ENCODE data around the gene PTPN14. TPM values are rescaled to one million over a fixed set of nuclear protein-coding genes. Genes with fewer than 3 reads are reported as not detected.

PTPN14 gene
- total RNA-seq, 1 experiment from 2014 or later: 243 TPM

- Mint-ChIP-seq H3K36me3 (ENCODE audit: insufficient read depth, unreplicated experiment) (peaks cover 53% of the 10 kb centered on the region), H3K9me3 (ENCODE audit: unreplicated experiment) (no peaks in the 10 kb centered on the region), H3K27ac (ENCODE audit: low read depth, unreplicated experiment) (peak overlapping the region; percentile 65), H3K27me3 (ENCODE audit: insufficient read depth, unreplicated experiment) (no peaks in the 10 kb centered on the region), H3K4me1 (ENCODE audit: insufficient read depth, unreplicated experiment) (peaks cover 75% of the 10 kb centered on the region), H3K4me3 (ENCODE audit: unreplicated experiment) (no peak overlapping the region)
- peak; percentile 40 for DNase-seq (ENCODE audit: unreplicated experiment)
- BruUV-seq (replicated peaks): no TSS peak
- intact Hi-C loops (cut with micrococcal nuclease): no loop called here
- TF ChIP-seq, protein P1, sequence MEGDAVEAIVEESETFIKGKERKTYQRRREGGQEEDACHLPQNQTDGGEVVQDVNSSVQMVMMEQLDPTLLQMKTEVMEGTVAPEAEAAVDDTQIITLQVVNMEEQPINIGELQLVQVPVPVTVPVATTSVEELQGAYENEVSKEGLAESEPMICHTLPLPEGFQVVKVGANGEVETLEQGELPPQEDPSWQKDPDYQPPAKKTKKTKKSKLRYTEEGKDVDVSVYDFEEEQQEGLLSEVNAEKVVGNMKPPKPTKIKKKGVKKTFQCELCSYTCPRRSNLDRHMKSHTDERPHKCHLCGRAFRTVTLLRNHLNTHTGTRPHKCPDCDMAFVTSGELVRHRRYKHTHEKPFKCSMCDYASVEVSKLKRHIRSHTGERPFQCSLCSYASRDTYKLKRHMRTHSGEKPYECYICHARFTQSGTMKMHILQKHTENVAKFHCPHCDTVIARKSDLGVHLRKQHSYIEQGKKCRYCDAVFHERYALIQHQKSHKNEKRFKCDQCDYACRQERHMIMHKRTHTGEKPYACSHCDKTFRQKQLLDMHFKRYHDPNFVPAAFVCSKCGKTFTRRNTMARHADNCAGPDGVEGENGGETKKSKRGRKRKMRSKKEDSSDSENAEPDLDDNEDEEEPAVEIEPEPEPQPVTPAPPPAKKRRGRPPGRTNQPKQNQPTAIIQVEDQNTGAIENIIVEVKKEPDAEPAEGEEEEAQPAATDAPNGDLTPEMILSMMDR (IDR thresholded peaks at IDR 0.05; ENCODE audit: unreplicated experiment): no peak
- ChIA-PET POLR2A (interaction anchor here (0.6 to 30.6 kb wide), 21 partner anchors 8 to 159 kb away, joined by 3 to 881 read pairs (median 4); partner anchors contain the start of gene PTPN14), CTCF (interaction anchor here (0.6 to 8.2 kb wide), 10 partner anchors 10 to 1076 kb away, joined by 3 to 67 read pairs (median 6); partner anchors contain the start of gene PTPN14)
Measured at GRCh38 chr1:214451596-214451995, 99.8 kb downstream of the PTPN14 start.

- no TSS peak for BruUV-seq (replicated peaks)
- intact Hi-C loops (cut with micrococcal nuclease): no loop called here
- CTCF ChIA-PET: interaction anchor here (0.6 to 1.5 kb wide), 8 partner anchors 9 to 619 kb away, joined by 3 to 7 read pairs (median 3); partner anchors contain the start of gene PTPN14
Measured at GRCh38 chr1:214449371-214449770, 102.0 kb downstream of the PTPN14 start.

DNA sequence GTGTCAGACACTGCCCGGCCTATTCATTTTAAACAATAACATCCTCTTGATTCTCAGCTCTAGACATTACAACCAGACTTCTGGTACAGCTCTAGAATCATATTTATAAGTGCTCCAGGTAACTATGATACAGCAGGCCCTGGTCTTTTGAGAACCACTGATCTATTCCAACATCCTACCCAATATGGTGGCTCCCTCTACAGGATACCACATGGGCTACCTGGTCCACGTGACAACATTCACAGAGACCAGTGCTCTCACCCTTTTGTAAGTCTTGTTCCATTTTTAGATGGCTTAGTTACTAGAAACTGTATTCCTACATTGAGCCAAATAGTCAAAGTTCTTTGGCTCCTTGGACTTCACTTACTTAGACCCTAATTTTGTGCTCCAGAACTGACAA lies 102.9 kb downstream of the PTPN14 start:
- no peak for DNase-seq (ENCODE audit: unreplicated experiment)
- ChIA-PET POLR2A (interaction anchor here (0.6 to 15.7 kb wide), 8 partner anchors 8 to 451 kb away, joined by 3 to 843 read pairs (median 10); partner anchors contain the start of gene PTPN14), CTCF (interaction anchor here (0.6 to 1.5 kb wide), 7 partner anchors 8 to 210 kb away, joined by 3 to 7 read pairs (median 3); partner anchors contain the start of gene PTPN14)
- peak overlapping the region; percentile 30 for H3K4me3 Mint-ChIP-seq (ENCODE audit: unreplicated experiment)
- no peaks in the 10 kb centered on the region for H3K9me3 Mint-ChIP-seq (ENCODE audit: unreplicated experiment)
- no TSS peak for BruUV-seq (replicated peaks)
- peaks cover 51% of the 10 kb centered on the region for H3K36me3 Mint-ChIP-seq (ENCODE audit: insufficient read depth, unreplicated experiment)
- H3K27ac Mint-ChIP-seq (ENCODE audit: low read depth, unreplicated experiment): peak overlapping the region; percentile 66
- peaks cover 75% of the 10 kb centered on the region for H3K4me1 Mint-ChIP-seq (ENCODE audit: insufficient read depth, unreplicated experiment)
- H3K27me3 Mint-ChIP-seq (ENCODE audit: insufficient read depth, unreplicated experiment): no peaks in the 10 kb centered on the region
- TF ChIP-seq, protein P1 (IDR thresholded peaks at IDR 0.05; ENCODE audit: unreplicated experiment): peak; percentile 6
- intact Hi-C loops (cut with micrococcal nuclease): no loop called here

More at GRCh38 chr1:214449371-214449770, 102.0 kb downstream of the PTPN14 start:
- Mint-ChIP-seq H3K4me3 (ENCODE audit: unreplicated experiment) (no peak overlapping the region), H3K4me1 (ENCODE audit: insufficient read depth, unreplicated experiment) (peaks cover 76% of the 10 kb centered on the region), H3K27me3 (ENCODE audit: insufficient read depth, unreplicated experiment) (no peaks in the 10 kb centered on the region), H3K36me3 (ENCODE audit: insufficient read depth, unreplicated experiment) (peaks cover 45% of the 10 kb centered on the region), H3K27ac (ENCODE audit: low read depth, unreplicated experiment) (peak overlapping the region; percentile 66), H3K9me3 (ENCODE audit: unreplicated experiment) (no peaks in the 10 kb centered on the region)
- TF ChIP-seq, protein P1 (IDR thresholded peaks at IDR 0.05; ENCODE audit: unreplicated experiment): no peak
- POLR2A ChIA-PET: interaction anchor here (1.4 to 15.7 kb wide), 5 partner anchors 9 to 122 kb away, joined by 5 to 843 read pairs (median 307); partner anchors contain the start of gene PTPN14
- no peak for DNase-seq (ENCODE audit: unreplicated experiment)

DNA sequence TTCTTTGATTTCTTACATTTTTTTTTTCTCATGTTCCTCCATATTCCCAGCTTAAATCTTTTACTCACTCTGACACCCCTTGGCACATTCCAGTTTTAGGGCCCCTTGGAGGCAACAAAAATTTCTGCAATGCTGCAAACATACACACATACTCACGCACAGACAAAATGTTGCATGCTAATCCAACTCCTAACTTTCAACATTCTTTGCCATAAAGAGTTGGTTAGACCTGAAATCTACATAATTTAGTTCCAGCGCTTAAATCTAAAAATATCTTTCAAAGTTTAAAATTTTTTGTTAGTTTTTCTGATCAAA lies 103.9 kb downstream of the PTPN14 start:
- TF ChIP-seq, protein P1 (IDR thresholded peaks at IDR 0.05; ENCODE audit: unreplicated experiment): no peak
- H3K9me3 Mint-ChIP-seq (ENCODE audit: unreplicated experiment): no peaks in the 10 kb centered on the region
- BruUV-seq (replicated peaks): TSS peak; percentile 89
- POLR2A ChIA-PET: interaction anchor here (0.6 to 15.7 kb wide), 16 partner anchors 7 to 1121 kb away, joined by 3 to 843 read pairs (median 6); partner anchors contain the start of gene PTPN14
- intact Hi-C loops (cut with micrococcal nuclease): loop anchor here (1.0 to 2.0 kb wide), 4 partner anchors 8 to 103 kb away; partner anchors contain the start of gene PTPN14
- H3K27ac Mint-ChIP-seq (ENCODE audit: low read depth, unreplicated experiment): peak overlapping the region; percentile 81
- DNase-seq (ENCODE audit: unreplicated experiment): no peak
- H3K27me3 Mint-ChIP-seq (ENCODE audit: insufficient read depth, unreplicated experiment): no peaks in the 10 kb centered on the region
- CTCF ChIA-PET: interaction anchor here (0.5 to 1.3 kb wide), 6 partner anchors 17 to 670 kb away, joined by 3 to 5 read pairs (median 4); no protein-coding TSS in a partner anchor
- H3K4me3 Mint-ChIP-seq (ENCODE audit: unreplicated experiment): peak overlapping the region; percentile 26
- peaks cover 65% of the 10 kb centered on the region for H3K4me1 Mint-ChIP-seq (ENCODE audit: insufficient read depth, unreplicated experiment)
- peaks cover 56% of the 10 kb centered on the region for H3K36me3 Mint-ChIP-seq (ENCODE audit: insufficient read depth, unreplicated experiment)

Measured in MCF 10A (cell line).